HepG2 (cell line): ENCODE data around the gene SALL4. TPM values are rescaled to one million over a fixed set of nuclear protein-coding genes. Genes with fewer than 3 reads are reported as not detected.
A peak's percentile ranks its signal among the peaks of the same experiment; 100 is the strongest.

Experiments used
- BATF2 ChIP-seq: sonication (generic); formaldehyde crosslinking; IDR thresholded peaks from 2 replicates; pipeline ENCODE4 v1.8.0; 2022; ENCODE audit warnings: mild to moderate bottlenecking, missing genetic modification reagents, moderate library complexity
- CHCHD3 ChIP-seq: sonication (generic); formaldehyde crosslinking; IDR thresholded peaks from 2 replicates; pipeline ENCODE4 v1.8.0; 2022; ENCODE audit warnings: mild to moderate bottlenecking, missing genetic modification reagents, moderate library complexity
- FIP1L1 ChIP-seq: fragments of 200-400 bp; formaldehyde crosslinking; IDR thresholded peaks from 2 replicates; pipeline ENCODE4 v1.6.1; 2018; ENCODE audit warnings: low read depth, mild to moderate bottlenecking, low read length, moderate library complexity, borderline replicate concordance; ENCODE audit not compliant: insufficient read depth
- HMGXB4 ChIP-seq, 2 experiments: sonication (generic) in 1 of 2; formaldehyde crosslinking in 1 of 2; IDR thresholded peaks; 2 replicates each; pipeline versions ENCODE4 v1.4.0 to v1.6.1; 2018 to 2020; ENCODE audit warnings: missing genetic modification reagents in 2 of 2, borderline replicate concordance in 1 of 2, low read depth in 1 of 2, mild to moderate bottlenecking in 1 of 2, missing biosample characterization in 1 of 2
- LRRFIP1 ChIP-seq: sonication (generic); formaldehyde crosslinking; conservative IDR thresholded peaks from 2 replicates; pipeline ENCODE4 v1.4.0; 2020; ENCODE audit warnings: missing genetic modification reagents
- MBNL3 ChIP-seq: fragments of 250-450 bp; sonication (Bioruptor Pico); conservative IDR thresholded peaks from 2 replicates; pipeline ENCODE4 v1.8.0; 2022; ENCODE audit warnings: mild to moderate bottlenecking, inconsistent platforms
- NCOA5 ChIP-seq: sonication (generic); formaldehyde crosslinking; IDR thresholded peaks from 2 replicates; pipeline ENCODE4 v1.4.0; 2020; ENCODE audit warnings: missing genetic modification reagents
- RFX3 ChIP-seq: IDR thresholded peaks from 2 replicates; pipeline ENCODE4 v1.6.1; 2016; ENCODE audit warnings: missing biosample characterization, missing genetic modification reagents
- TARDBP ChIP-seq: sonication (generic); formaldehyde crosslinking; IDR thresholded peaks from 2 replicates; pipeline ENCODE4 v1.8.0; 2022; ENCODE audit warnings: mild to moderate bottlenecking, missing genetic modification reagents
- TCF7 ChIP-seq: sonication (generic); IDR thresholded peaks from 2 replicates; pipeline ENCODE4 v1.6.1; 2016; ENCODE audit warnings: antibody characterized with exemption, low read depth
- TSC22D2 ChIP-seq: sonication (generic); formaldehyde crosslinking; IDR thresholded peaks from 2 replicates; pipeline ENCODE4 v1.5.1; 2020; ENCODE audit warnings: missing genetic modification reagents, mild to moderate bottlenecking, borderline replicate concordance
- ZNF280B ChIP-seq: sonication (generic); formaldehyde crosslinking; IDR thresholded peaks from 2 replicates; pipeline ENCODE4 v1.5.0; 2020; ENCODE audit warnings: missing genetic modification reagents, mild to moderate bottlenecking, borderline replicate concordance
- ZNF609 ChIP-seq: sonication (generic); formaldehyde crosslinking; IDR thresholded peaks from 2 replicates; pipeline ENCODE4 v1.4.0; 2020; ENCODE audit warnings: mild to moderate bottlenecking, missing genetic modification reagents, borderline replicate concordance
- ZNF614 ChIP-seq: IDR thresholded peaks from 2 replicates; pipeline ENCODE4 v1.6.1; 2018; ENCODE audit warnings: missing biosample characterization, missing genetic modification reagents, inconsistent platforms, borderline replicate concordance
- ZNF709 ChIP-seq: sonication (generic); formaldehyde crosslinking; IDR thresholded peaks from 2 replicates; pipeline ENCODE4 v1.5.0; 2020; ENCODE audit warnings: mild to moderate bottlenecking, missing genetic modification reagents
- ZNF841 ChIP-seq: sonication (generic); formaldehyde crosslinking; IDR thresholded peaks from 2 replicates; pipeline ENCODE4 v1.8.1; 2023; ENCODE audit warnings: missing genetic modification reagents, borderline replicate concordance
- polyA plus RNA-seq, 8 experiments: library from polyadenylated mRNA; depleted of rRNA in 3 of 8; stranded (reverse) in 7 of 8; unstranded in 1 of 8; fragments of >200 nt; fragmentation: Illumina TruSeq in 4 of 8; extraction: Trizol in 4 of 8; gene quantifications; 2 replicates each; pipeline versions ENCODE4 v1.2.1 to v1.2.3, GENCODE V29; 2011 to 2016; ENCODE audit warnings: low read depth in 4 of 8, missing spikeins in 1 of 8, mixed read lengths in 1 of 8; ENCODE audit not compliant: insufficient read depth in 1 of 8
- total RNA-seq, 5 experiments: library from RNA; depleted of rRNA; stranded (reverse); fragments of >200 nt; fragmentation: Illumina TruSeq; extraction: Trizol; gene quantifications; 2 replicates each; pipeline ENCODE4 v1.2.3, GENCODE V29; 2016; ENCODE audit warnings: low read depth in 1 of 5

The SALL4 gene
- total and polyA plus RNA-seq, 2 of the 13 experiments (the other 11 are each of a cell fraction or from before 2014, with no cell fraction given), result 0.33 to 1.8 TPM

GRCh38 chr20:51750037-51750769 is 52.1 kb downstream of the SALL4 start (continued):
- TF ChIP-seq LRRFIP1 (CRISPR knock-in tag) (0 out of 2 replicates have a peak, but pooled peaks have one; percentile 49), MBNL3 (CRISPR knock-in tag) (no peak), ZNF709 (CRISPR knock-in tag) (0 out of 2 replicates have a peak, but pooled peaks have one; percentile 25), ZNF841 (CRISPR knock-in tag) (no peak), FIP1L1 (no peak), CHCHD3 (no peak), ZNF609 (CRISPR knock-in tag) (peak; percentile 66; the same call in 1 of the 2 replicates), TSC22D2 (CRISPR knock-in tag) (peak; percentile 80; the same call in 1 of the 2 replicates), NCOA5 (CRISPR knock-in tag) (no peak), ZNF614 (CRISPR knock-in tag) (peak; percentile 75; the same call in 1 of the 2 replicates), BATF2 (CRISPR knock-in tag) (no peak), TARDBP (CRISPR knock-in tag) (peak; percentile 63; the same call in 1 of the 2 replicates), TCF7 (peak; percentile 57; the same call in 1 of the 2 replicates), HMGXB4 (CRISPR knock-in tag; IDR thresholded peaks at IDR 0.05; ENCODE audit: borderline replicate concordance in 1 of 2, low read depth in 1 of 2) (peak in 1 of 2 experiments; percentile 56; a peak in 1 of 4 replicates), RFX3 (CRISPR knock-in tag) (no peak), ZNF280B (CRISPR knock-in tag) (no peak)
